H1 (cell line): ENCODE results near the gene ARMC9. TPM values are rescaled to one million over a fixed set of nuclear protein-coding genes. Genes with fewer than 3 reads are reported as not detected.

Experiments
- CTCF ChIA-PET: fragments of 300-600 bp; sonication (Branson Sonifier 250); formaldehyde crosslinking; loops from one replicate; lab custom pipeline; 2021; ENCODE audit not compliant: partially characterized antibody; lab: Charles Lee
- POLR2A ChIA-PET: fragments of 300-600 bp; sonication (Branson Sonifier 250); formaldehyde crosslinking; loops from one replicate; lab custom pipeline; 2021; ENCODE audit warnings: inconsistent platforms; ENCODE audit not compliant: partially characterized antibody; lab: Charles Lee
- DNase-seq, 2 experiments: peaks; one replicate each; pipeline versions ENCODE4 v3.0.0 to v3.0.0-alpha.2; 2010 to 2022; ENCODE audit warnings: low spot score in 2 of 2, low read depth in 1 of 2, mixed read lengths in 1 of 2
- FAIRE-seq: peaks from 2 replicates; lab custom pipeline; 2011; peaks lifted over from hg19 to GRCh38; lab: Jason Lieb, UNC
- H2AFZ ChIP-seq: 2 replicates; pipeline ENCODE4 v1.8.1; 2012; ENCODE audit warnings: low read length, inconsistent platforms
- H2AK5ac ChIP-seq: 2 replicates; pipeline ENCODE4 v1.6.1; 2013; ENCODE audit warnings: low read depth, low read length
- H2BK120ac ChIP-seq: replicated peaks from 2 replicates; pipeline ENCODE3; 2013; ENCODE audit warnings: low read depth, low read length, inconsistent platforms
- H2BK12ac ChIP-seq: 2 replicates; pipeline ENCODE4 v1.6.1; 2013; ENCODE audit warnings: low read depth, low read length
- H2BK15ac ChIP-seq: 2 replicates; pipeline ENCODE4 v1.6.1; 2013; ENCODE audit warnings: low read length
- H2BK20ac ChIP-seq: 2 replicates; pipeline ENCODE4 v1.6.1; 2013; ENCODE audit warnings: low read length
- H2BK5ac ChIP-seq: 2 replicates; pipeline ENCODE4 v1.6.1; 2013; ENCODE audit warnings: low read depth, low read length
- H3K14ac ChIP-seq: 2 replicates; pipeline ENCODE4 v1.6.1; 2013; ENCODE audit warnings: inconsistent platforms; ENCODE audit not compliant: insufficient read length
- H3K18ac ChIP-seq: 2 replicates; pipeline ENCODE4 v1.6.1; 2013; ENCODE audit warnings: low read length; ENCODE audit errors: extremely low read depth
- H3K23ac ChIP-seq: 2 replicates; pipeline ENCODE4 v1.6.1; 2013; ENCODE audit warnings: inconsistent platforms; ENCODE audit not compliant: insufficient read length
- H3K23me2 ChIP-seq: 2 replicates; pipeline ENCODE4 v1.6.1; 2013; ENCODE audit warnings: low read depth, low read length
- H3K27ac ChIP-seq: 2 replicates; pipeline ENCODE4 v1.6.1; 2011; ENCODE audit warnings: low read depth, low read length, inconsistent platforms
- H3K27me3 ChIP-seq, 4 experiments: replicated peaks in 1 of 4; 1 replicate in 1 of 4; 2 replicates in 3 of 4; pipeline versions ENCODE4 v1.6.1 to v1.8.1; 2011 to 2013; ENCODE audit warnings: low read length in 3 of 4, mild to moderate bottlenecking in 3 of 4, inconsistent platforms in 2 of 4, mixed read lengths in 2 of 4, moderate library complexity in 1 of 4; ENCODE audit not compliant: control insufficient read depth in 3 of 4, insufficient read depth in 3 of 4; ENCODE audit errors: extremely low read depth in 1 of 4
- H3K36me3 ChIP-seq, 4 experiments: 2 replicates each; pipeline versions ENCODE4 v1.6.1 to v1.8.1; 2011 to 2013; ENCODE audit warnings: mild to moderate bottlenecking in 4 of 4, low read length in 3 of 4, moderate library complexity in 2 of 4, control low read depth in 1 of 4, inconsistent platforms in 1 of 4; ENCODE audit not compliant: insufficient read depth in 4 of 4, control insufficient read depth in 2 of 4
- H3K4ac ChIP-seq: replicated peaks from 2 replicates; pipeline ENCODE3; 2013; ENCODE audit warnings: low read length, low read depth, mixed read lengths, inconsistent platforms; ENCODE audit not compliant: insufficient read length
- H3K4me1 ChIP-seq, 4 experiments: replicated peaks in 1 of 4; 1 replicate in 1 of 4; 2 replicates in 3 of 4; pipeline versions ENCODE4 v1.6.1 to v1.8.1; 2011 to 2013; ENCODE audit warnings: low read length in 3 of 4, inconsistent platforms in 2 of 4, mixed read lengths in 1 of 4; ENCODE audit not compliant: insufficient read depth in 4 of 4, control insufficient read depth in 3 of 4
- H3K4me2 ChIP-seq, 2 experiments: 2 replicates each; pipeline versions ENCODE4 v1.6.1 to v1.8.1; 2011 to 2013; ENCODE audit warnings: low read depth in 2 of 2, low read length in 2 of 2, control low read depth in 1 of 2, inconsistent platforms in 1 of 2, mild to moderate bottlenecking in 1 of 2; ENCODE audit not compliant: insufficient read depth in 1 of 2
- H3K4me3 ChIP-seq, 4 experiments: fragments of 200-600, 300-600 bp in 1 of 4; sonication (generic), shearing (Covaris generic), sonication (Bioruptor Twin) in 1 of 4; 2 replicates each; pipeline versions ENCODE4 v1.5.1 to v1.8.1; 2011 to 2016; ENCODE audit warnings: low read length in 4 of 4, low read depth in 3 of 4, control low read depth in 2 of 4, inconsistent platforms in 2 of 4, mild to moderate bottlenecking in 2 of 4, mixed read lengths in 1 of 4, moderate library complexity in 1 of 4; ENCODE audit not compliant: insufficient read depth in 2 of 4; ENCODE audit errors: extremely low read depth in 1 of 4
- H3K56ac ChIP-seq: replicated peaks from 2 replicates; pipeline ENCODE3; 2013; ENCODE audit warnings: low read depth, mild to moderate bottlenecking, mixed read lengths, low read length, inconsistent platforms; ENCODE audit not compliant: insufficient read length
- H3K79me1 ChIP-seq: 2 replicates; pipeline ENCODE4 v1.6.1; 2013; ENCODE audit warnings: low read depth, low read length, control low read depth
- H3K79me2 ChIP-seq, 2 experiments: 2 replicates each; pipeline versions ENCODE4 v1.6.1 to v1.8.1; 2012 to 2013; ENCODE audit warnings: low read length in 2 of 2, mild to moderate bottlenecking in 2 of 2, inconsistent platforms in 1 of 2; ENCODE audit not compliant: insufficient read depth in 2 of 2, control insufficient read depth in 1 of 2
- H3K9ac ChIP-seq, 4 experiments: replicated peaks in 1 of 4; 1 replicate in 1 of 4; 2 replicates in 3 of 4; pipeline versions ENCODE4 v1.6.1 to v1.8.1; 2011 to 2013; ENCODE audit warnings: low read depth in 3 of 4, low read length in 3 of 4, control low read depth in 2 of 4, mild to moderate bottlenecking in 2 of 4, moderate library complexity in 2 of 4, inconsistent platforms in 1 of 4; ENCODE audit errors: extremely low read depth in 1 of 4
- H3K9me3 ChIP-seq, 2 experiments: 2 replicates each; pipeline versions ENCODE4 v1.6.1 to v1.8.1; 2012 to 2013; ENCODE audit warnings: mild to moderate bottlenecking in 2 of 2, moderate library complexity in 2 of 2, control low read depth in 1 of 2, inconsistent platforms in 1 of 2, low read depth in 1 of 2, low read length in 1 of 2, mixed read lengths in 1 of 2; ENCODE audit not compliant: insufficient read depth in 2 of 2
- H4K20me1 ChIP-seq, 2 experiments: replicated peaks in 1 of 2; 2 replicates each; pipeline versions ENCODE3 to v1.8.1; 2011 to 2013; ENCODE audit warnings: inconsistent platforms in 2 of 2, low read length in 2 of 2, mild to moderate bottlenecking in 1 of 2; ENCODE audit not compliant: insufficient read depth in 2 of 2, control insufficient read depth in 1 of 2
- H4K5ac ChIP-seq: 2 replicates; pipeline ENCODE4 v1.6.1; 2013; ENCODE audit warnings: low read length, low read depth, mixed read lengths, inconsistent platforms; ENCODE audit not compliant: insufficient read length
- H4K8ac ChIP-seq: 2 replicates; pipeline ENCODE4 v1.8.0; 2013; ENCODE audit warnings: mild to moderate bottlenecking, moderate library complexity, low read length, inconsistent platforms; ENCODE audit not compliant: insufficient read depth; ENCODE audit errors: extremely low read depth
- H4K91ac ChIP-seq: replicated peaks from 2 replicates; pipeline ENCODE3; 2013; ENCODE audit warnings: low read length, mixed read lengths, inconsistent platforms; ENCODE audit not compliant: insufficient read length
- EGR1 ChIP-seq: IDR thresholded peaks from 2 replicates; pipeline ENCODE4 v1.6.1; 2011; ENCODE audit warnings: low read depth, low read length, borderline replicate concordance
- GTF2F1 ChIP-seq: IDR thresholded peaks from 2 replicates; pipeline ENCODE4 v1.6.1; 2012; ENCODE audit warnings: low read depth, low read length, improper control_type of control experiment, borderline replicate concordance
- HDAC2 ChIP-seq, 2 experiments: fragments of 300-600 bp in 1 of 2; sonication (generic) in 1 of 2; IDR thresholded peaks; 2 replicates each; pipeline ENCODE4 v1.6.1; 2011 to 2012; ENCODE audit warnings: low read depth in 2 of 2, low read length in 2 of 2, mild to moderate bottlenecking in 2 of 2, moderate library complexity in 2 of 2, borderline replicate concordance in 1 of 2, inconsistent platforms in 1 of 2
- POU5F1 ChIP-seq: IDR thresholded peaks from 2 replicates; pipeline ENCODE4 v1.6.1; 2011; ENCODE audit warnings: low read depth, mild to moderate bottlenecking, low read length, moderate library complexity
- RBBP5 ChIP-seq: IDR thresholded peaks from 2 replicates; pipeline ENCODE4 v1.7.1; 2012; ENCODE audit warnings: low read depth, mild to moderate bottlenecking, inconsistent platforms, low read length, moderate library complexity, borderline replicate concordance
- WGBS, 2 experiments: shearing (Covaris generic) in 1 of 2; methylation state at CpG; one replicate each; pipeline versions ENCODE4 v1.1.6 to v1.1.7; 2013 to 2015; ENCODE audit warnings: low lambda C conversion rate in 2 of 2, mixed read lengths in 2 of 2, inconsistent platforms in 1 of 2, low coverage in 1 of 2, missing lambda C conversion rate in 1 of 2; ENCODE audit not compliant: insufficient replicate concordance in 2 of 2, insufficient coverage in 1 of 2, insufficient read length in 1 of 2; ENCODE audit errors: extremely low coverage in 1 of 2, missing lambda C conversion rate in 1 of 2; 5-methylcytosine and 5-hydroxymethylcytosine counted together
- polyA plus RNA-seq, 7 experiments: library from polyadenylated mRNA; depleted of rRNA in 3 of 7; stranded (reverse) in 5 of 7; unstranded in 2 of 7; fragments of >200 nt in 5 of 7; fragments of 200-250 nt in 2 of 7; gene quantifications; 1 replicate in 5 of 7; 2 replicates in 1 of 7; 4 replicates in 1 of 7; pipeline versions ENCODE4 v1.2.1 to v1.2.3, GENCODE V29; 2011 to 2013; ENCODE audit warnings: missing spikeins in 2 of 7, mixed read lengths in 2 of 7
- total RNA-seq: library from RNA; stranded (reverse); fragmentation: NEBNext Ultra II Directional; extraction: Animal tissue kit (Norgen Biotek cat#: 25700); gene quantifications from 2 replicates; pipeline ENCODE4 v1.2.1, GENCODE V29; 2021
- TF ChIP-seq, protein P1 (sequence below): IDR thresholded peaks from 2 replicates; pipeline ENCODE4 v1.6.1; 2012; ENCODE audit warnings: inconsistent platforms

ARMC9 gene
- total and polyA plus RNA-seq, 2 of the 8 experiments (the other 6 are each of a cell fraction or from before 2014, with no cell fraction given), result 23.2 to 36.1 TPM

DNA sequence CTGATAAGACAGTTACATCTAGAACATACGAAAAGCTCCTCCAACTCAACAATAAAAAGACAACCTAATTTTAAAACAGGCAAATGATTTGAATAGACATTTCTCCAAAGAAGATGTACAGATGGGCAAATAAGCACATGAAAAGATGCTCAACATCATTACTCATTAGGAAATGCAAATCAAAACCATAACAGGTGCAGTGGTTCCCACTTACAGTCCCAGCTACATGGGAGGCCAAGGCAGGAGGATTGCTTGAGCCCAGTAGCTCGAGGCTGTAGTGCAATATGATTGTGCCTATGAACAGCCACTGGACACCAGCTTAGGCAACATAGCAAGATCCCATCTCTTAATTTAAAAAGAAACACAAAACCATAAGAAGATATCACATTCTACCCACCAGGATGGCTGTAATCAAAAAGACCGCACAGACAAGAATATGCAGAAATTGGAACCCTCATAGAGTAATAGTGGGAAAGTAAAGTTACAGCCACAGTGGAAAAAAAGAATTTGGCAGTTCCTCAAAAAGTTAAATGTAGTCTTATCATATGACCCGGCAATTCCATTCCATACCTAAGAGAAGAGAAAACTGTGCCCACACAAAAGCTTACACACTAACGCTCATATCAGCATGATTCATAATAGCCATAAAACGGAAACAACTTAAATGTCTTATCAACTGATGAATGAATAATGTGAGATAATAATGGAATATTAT is 30.5 kb upstream of the ARMC9 start:
- CTCF ChIA-PET, result interaction anchor here (1.3 kb wide), 1 partner anchor 75 kb away, joined by 3 read pairs; no protein-coding TSS in a partner anchor
- TF ChIP-seq GTF2F1 (no peak), EGR1 (no peak), RBBP5 (no peak), HDAC2 (IDR thresholded peaks at IDR 0.05; ENCODE audit: borderline replicate concordance in 1 of 2, low read depth in 2 of 2, low read length in 2 of 2) (no peak), POU5F1 (no peak)
- TF ChIP-seq, protein P1, sequence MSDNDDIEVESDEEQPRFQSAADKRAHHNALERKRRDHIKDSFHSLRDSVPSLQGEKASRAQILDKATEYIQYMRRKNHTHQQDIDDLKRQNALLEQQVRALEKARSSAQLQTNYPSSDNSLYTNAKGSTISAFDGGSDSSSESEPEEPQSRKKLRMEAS, result no peak

More for the DNA sequence above, 30.5 kb upstream of the ARMC9 start:
- H3K23ac ChIP-seq, result no peak overlapping the region
- no peak overlapping the region for H2AK5ac ChIP-seq
- H4K5ac ChIP-seq, result no peak overlapping the region
- H3K27ac ChIP-seq, result no peak overlapping the region
- H3K79me1 ChIP-seq, result no peaks in the 10 kb centered on the region
- no peak overlapping the region for H4K8ac ChIP-seq
- no peak overlapping the region for H3K4me2 ChIP-seq
- no peak for DNase-seq
- no peaks in the 10 kb centered on the region for H3K27me3 ChIP-seq
- H4K20me1 ChIP-seq, result no peaks in the 10 kb centered on the region
- peaks cover 0 to 7% (median 2%) of the 10 kb centered on the region in 4 experiments; a peak in 3 of 7 replicates for H3K4me1 ChIP-seq
- no peak overlapping the region for H2BK5ac ChIP-seq
- H3K4ac ChIP-seq, result no peak overlapping the region
- no peak overlapping the region for H2AFZ ChIP-seq
- H3K9me3 ChIP-seq, result no peaks in the 10 kb centered on the region
- no peak overlapping the region for H2BK20ac ChIP-seq
- WGBS, 2 experiments, result 80% methylated on average over 6 of the region's 6 CpGs; no CpG with 5 or more reads in 1 of the 2 experiments
- POLR2A ChIA-PET, result no interaction called here
- H4K91ac ChIP-seq, result no peak overlapping the region
- H2BK12ac ChIP-seq, result no peak overlapping the region
- no peak overlapping the region for H3K18ac ChIP-seq
- H2BK120ac ChIP-seq, result no peak overlapping the region
- no peaks in the 10 kb centered on the region for H3K79me2 ChIP-seq
- FAIRE-seq, result no peak
- H3K36me3 ChIP-seq, result peaks cover 10 to 57% (median 43%) of the 10 kb centered on the region in 4 experiments
- no peaks in the 10 kb centered on the region for H3K23me2 ChIP-seq
- H2BK15ac ChIP-seq, result no peak overlapping the region
- no peak overlapping the region for H3K14ac ChIP-seq
- no peak overlapping the region for H3K4me3 ChIP-seq
- H3K9ac ChIP-seq, result no peak overlapping the region
- H3K56ac ChIP-seq, result no peak overlapping the region
